SJCRH30 (cell line): Measurements from ENCODE around the gene WWOX. TPM values are rescaled to one million over a fixed set of nuclear protein-coding genes. Genes with fewer than 3 reads are reported as not detected.
"Not testable (repeated sequence)": the region's sequence is repeated elsewhere in the genome, so short reads cannot be mapped to it uniquely, and the experiment has no call there.

Experiments
- DNase-seq, 2 experiments: peaks; one replicate each; pipeline ENCODE4 v3.0.0-alpha.2; 2015 to 2020
- H3K27ac ChIP-seq: fragments of 250-450 bp; sonication (Bioruptor Pico); 2 replicates; pipeline ENCODE4 v1.5.1; 2020; ENCODE audit warnings: mild to moderate bottlenecking, moderate library complexity
- H3K27me3 ChIP-seq: fragments of 250-450 bp; sonication (Bioruptor Pico); 2 replicates; pipeline ENCODE4 v1.5.1; 2020; ENCODE audit warnings: mild to moderate bottlenecking, moderate library complexity
- H3K36me3 ChIP-seq: fragments of 250-450 bp; sonication (Bioruptor Pico); 2 replicates; pipeline ENCODE4 v1.5.1; 2020; ENCODE audit warnings: mild to moderate bottlenecking, moderate library complexity
- H3K4me1 ChIP-seq: fragments of 250-450 bp; sonication (Bioruptor Pico); 2 replicates; pipeline ENCODE4 v1.5.1; 2020; ENCODE audit warnings: mild to moderate bottlenecking, moderate library complexity
- H3K4me3 ChIP-seq: fragments of 250-450 bp; sonication (Bioruptor Pico); 2 replicates; pipeline ENCODE4 v1.5.1; 2020; ENCODE audit warnings: mild to moderate bottlenecking, moderate library complexity
- H3K9me3 ChIP-seq: fragments of 250-450 bp; sonication (Bioruptor Pico); replicated peaks from 2 replicates; pipeline ENCODE4 v1.5.1; 2020; ENCODE audit warnings: mild to moderate bottlenecking, moderate library complexity
- total RNA-seq: library from RNA; depleted of rRNA; stranded (reverse); fragments of >200 nt; shearing (Covaris generic); gene quantifications from 2 replicates; pipeline ENCODE4 v1.2.3, GENCODE V29; 2014

The WWOX gene
- total RNA-seq, 1 experiment from 2014 or later: 16.4 TPM

DNA sequence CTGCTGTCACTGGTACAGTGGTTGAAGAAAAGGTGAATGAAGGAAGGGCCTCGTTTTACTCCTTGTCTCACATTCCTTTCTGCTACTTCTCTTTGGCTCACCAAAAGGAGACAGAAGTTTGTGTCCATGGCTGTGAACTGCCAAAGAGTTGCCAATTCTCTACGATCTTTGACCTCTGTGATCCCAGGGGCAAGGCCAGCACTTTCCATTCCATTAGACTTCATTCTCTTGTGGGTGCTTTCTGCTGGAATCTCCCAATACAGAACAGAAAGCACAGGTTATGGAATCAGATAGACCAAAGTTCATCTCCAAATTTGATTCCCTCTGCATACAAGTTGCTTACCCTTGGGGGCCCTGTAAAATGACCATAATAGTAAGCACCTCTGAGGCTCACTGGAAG lies 1093.5 kb downstream of the WWOX start:
- no peak overlapping the region for H3K4me3 ChIP-seq
- H3K27me3 ChIP-seq: no peaks in the 10 kb centered on the region
- no peaks in the 10 kb centered on the region for H3K4me1 ChIP-seq
- H3K36me3 ChIP-seq: no peaks in the 10 kb centered on the region
- no peak overlapping the region for H3K27ac ChIP-seq
- DNase-seq: no peak
- H3K9me3 ChIP-seq: no peaks in the 10 kb centered on the region

DNA sequence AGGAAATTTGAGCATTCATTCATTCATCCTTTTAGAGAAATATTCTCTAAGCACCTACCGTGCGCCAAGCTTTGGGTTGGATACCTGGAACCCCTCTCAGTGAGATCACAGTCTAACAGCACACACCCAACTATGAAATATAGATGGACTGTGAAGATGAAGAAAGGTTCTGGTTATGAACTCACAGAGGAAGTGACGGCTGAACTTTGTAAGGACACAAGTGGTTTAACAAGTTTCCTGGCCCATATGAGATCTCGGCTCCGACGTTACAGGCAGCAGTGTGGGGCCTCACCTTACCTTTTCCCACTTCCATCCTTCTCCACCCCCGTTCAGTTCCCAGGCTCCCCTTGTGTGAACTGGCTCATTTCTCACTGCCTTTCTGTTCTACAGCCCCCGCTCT lies 1094.8 kb downstream of the WWOX start:
- Histone ChIP-seq H3K4me1 (no peaks in the 10 kb centered on the region), H3K9me3 (no peaks in the 10 kb centered on the region), H3K27ac (no peak overlapping the region), H3K4me3 (no peak overlapping the region), H3K36me3 (no peaks in the 10 kb centered on the region), H3K27me3 (no peaks in the 10 kb centered on the region)
- no peak for DNase-seq

DNA sequence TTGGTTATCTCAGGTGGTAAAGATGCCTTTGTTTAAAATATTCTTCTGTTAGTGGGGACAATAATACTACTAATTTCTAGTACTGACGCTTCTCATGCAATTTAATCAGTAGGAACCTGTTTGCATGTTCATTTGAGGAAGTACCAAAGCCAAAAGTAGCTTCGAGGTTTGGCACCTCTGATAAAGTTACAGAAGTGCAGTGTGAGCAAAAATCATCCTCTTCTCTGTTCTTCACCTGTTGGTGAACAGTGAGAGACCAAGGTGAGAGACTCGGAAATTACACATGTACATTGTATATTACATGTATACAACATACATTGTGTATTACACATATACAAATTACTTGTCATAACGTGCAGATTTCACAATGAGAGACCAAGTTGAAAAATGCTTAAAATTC lies 1096.5 kb downstream of the WWOX start:
- Histone ChIP-seq H3K4me1 (no peaks in the 10 kb centered on the region), H3K36me3 (no peaks in the 10 kb centered on the region), H3K27me3 (no peaks in the 10 kb centered on the region), H3K27ac (no peak overlapping the region), H3K4me3 (no peak overlapping the region), H3K9me3 (no peaks in the 10 kb centered on the region)
- no peak for DNase-seq

DNA sequence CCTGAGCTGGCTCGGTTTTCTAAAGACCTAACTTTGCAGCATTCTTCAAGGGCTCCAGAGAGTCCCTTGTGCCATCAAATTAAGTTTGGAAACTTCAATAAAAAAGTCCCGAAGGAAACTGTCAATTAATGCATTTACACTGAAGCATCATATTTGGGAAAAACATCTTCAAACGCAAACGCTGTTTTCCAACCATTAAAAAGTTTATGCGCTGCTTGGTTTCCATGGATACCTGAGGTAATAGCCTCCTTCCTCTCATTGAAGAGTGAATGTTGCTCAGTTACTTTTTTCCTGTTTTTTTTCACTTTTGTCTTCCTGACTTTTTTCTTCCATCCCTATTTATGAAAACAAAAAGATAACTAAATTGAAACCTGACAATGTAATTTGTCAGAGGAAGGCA lies 1102.0 kb downstream of the WWOX start:
- Histone ChIP-seq H3K36me3 (no peaks in the 10 kb centered on the region), H3K4me3 (no peak overlapping the region)

DNA sequence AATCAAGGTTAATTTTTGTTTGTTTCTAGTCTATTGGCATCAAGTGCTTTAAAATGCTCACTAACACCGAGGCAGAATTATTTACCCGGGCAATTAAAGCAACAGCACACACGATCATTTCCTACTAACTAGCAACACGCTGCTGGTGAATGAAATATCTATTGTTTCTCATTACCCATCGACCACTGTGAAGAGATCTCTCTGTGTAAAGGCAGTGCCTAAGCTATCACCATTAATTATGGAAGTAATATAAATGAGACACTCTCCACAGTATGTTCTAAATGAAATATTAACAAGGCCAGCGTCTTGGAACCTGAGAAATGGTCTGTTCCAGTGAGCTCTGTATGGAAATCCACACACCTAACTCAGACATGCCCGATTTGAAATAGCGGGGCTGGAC lies 1103.5 kb downstream of the WWOX start:
- Histone ChIP-seq H3K27ac (no peak overlapping the region), H3K9me3 (no peaks in the 10 kb centered on the region), H3K4me1 (no peaks in the 10 kb centered on the region), H3K4me3 (no peak overlapping the region), H3K36me3 (no peaks in the 10 kb centered on the region), H3K27me3 (no peaks in the 10 kb centered on the region)
- DNase-seq: no peak

More for the DNA sequence above, 1102.0 kb downstream of the WWOX start:
- Histone ChIP-seq H3K4me1 (no peaks in the 10 kb centered on the region), H3K27ac (no peak overlapping the region), H3K9me3 (no peaks in the 10 kb centered on the region), H3K27me3 (no peaks in the 10 kb centered on the region)
- no peak for DNase-seq

DNA sequence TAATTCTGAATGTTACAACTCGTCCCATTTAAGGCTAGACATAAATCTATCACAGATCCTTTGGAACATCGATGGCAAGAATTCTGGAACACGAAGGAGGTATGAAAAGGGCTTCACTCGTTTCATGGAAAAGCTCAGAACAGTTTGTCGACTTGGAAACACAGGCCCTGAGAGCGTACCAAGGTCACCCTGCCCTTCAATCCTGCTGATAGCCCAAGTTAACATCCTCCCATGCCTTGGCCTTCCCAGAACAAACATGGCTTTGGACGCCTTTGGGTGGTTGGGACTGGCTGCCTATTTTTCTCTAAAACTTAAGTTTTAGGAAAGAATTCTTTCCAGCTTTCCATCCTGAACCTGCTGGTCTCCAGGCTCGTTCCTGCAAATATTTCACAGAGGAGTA lies 1105.0 kb downstream of the WWOX start:
- no peaks in the 10 kb centered on the region for H3K36me3 ChIP-seq
- no peaks in the 10 kb centered on the region for H3K27me3 ChIP-seq
- no peak for DNase-seq
- no peaks in the 10 kb centered on the region for H3K4me1 ChIP-seq
- H3K9me3 ChIP-seq: no peaks in the 10 kb centered on the region
- no peak overlapping the region for H3K27ac ChIP-seq
- no peak overlapping the region for H3K4me3 ChIP-seq

DNA sequence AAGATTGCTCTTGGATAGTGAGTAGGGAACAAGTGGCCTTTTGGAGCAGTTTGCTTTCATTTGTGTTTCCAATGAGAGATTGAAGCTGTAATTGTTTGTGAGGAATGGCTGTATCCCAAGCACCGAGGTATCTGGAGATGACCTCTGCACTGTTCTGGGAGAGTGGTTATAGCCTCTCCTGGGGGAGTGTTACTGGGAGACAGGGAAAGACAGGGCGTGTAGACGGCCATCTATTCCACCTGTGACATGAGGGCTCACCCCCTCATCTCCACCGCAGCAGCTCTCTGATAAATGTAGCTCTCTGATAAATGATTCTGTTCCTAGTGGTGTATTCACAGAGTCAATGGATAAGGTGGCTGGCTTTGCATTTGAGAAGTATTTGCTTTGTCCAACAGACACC lies 1107.4 kb downstream of the WWOX start:
- H3K4me1 ChIP-seq: no peaks in the 10 kb centered on the region
- no peak for DNase-seq
- H3K27me3 ChIP-seq: no peaks in the 10 kb centered on the region
- no peaks in the 10 kb centered on the region for H3K9me3 ChIP-seq
- no peaks in the 10 kb centered on the region for H3K36me3 ChIP-seq
- no peak overlapping the region for H3K27ac ChIP-seq
- H3K4me3 ChIP-seq: no peak overlapping the region

DNA sequence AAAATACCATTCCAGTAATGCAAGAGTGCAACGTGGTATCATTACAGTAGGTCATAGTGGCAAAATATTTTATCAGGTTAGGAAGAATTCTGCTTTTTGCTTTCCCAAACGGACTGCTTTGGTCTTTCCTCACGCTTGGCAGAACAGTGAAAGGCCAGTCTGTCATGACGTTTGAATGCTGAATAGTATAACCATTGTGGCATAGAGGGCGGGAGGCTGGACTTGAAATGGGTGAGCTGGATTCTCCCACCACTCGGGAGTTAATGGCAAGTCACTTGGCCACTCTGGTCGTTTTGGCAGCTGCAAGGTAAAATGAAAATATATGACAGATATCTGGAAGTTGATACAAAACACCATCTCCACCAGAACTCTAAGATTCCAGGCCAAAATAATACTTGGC lies 1109.9 kb downstream of the WWOX start:
- H3K36me3 ChIP-seq: no peaks in the 10 kb centered on the region
- no peaks in the 10 kb centered on the region for H3K4me1 ChIP-seq
- no peak overlapping the region for H3K27ac ChIP-seq
- no peaks in the 10 kb centered on the region for H3K27me3 ChIP-seq
- DNase-seq: no peak
- H3K9me3 ChIP-seq: no peaks in the 10 kb centered on the region
- H3K4me3 ChIP-seq: no peak overlapping the region

DNA sequence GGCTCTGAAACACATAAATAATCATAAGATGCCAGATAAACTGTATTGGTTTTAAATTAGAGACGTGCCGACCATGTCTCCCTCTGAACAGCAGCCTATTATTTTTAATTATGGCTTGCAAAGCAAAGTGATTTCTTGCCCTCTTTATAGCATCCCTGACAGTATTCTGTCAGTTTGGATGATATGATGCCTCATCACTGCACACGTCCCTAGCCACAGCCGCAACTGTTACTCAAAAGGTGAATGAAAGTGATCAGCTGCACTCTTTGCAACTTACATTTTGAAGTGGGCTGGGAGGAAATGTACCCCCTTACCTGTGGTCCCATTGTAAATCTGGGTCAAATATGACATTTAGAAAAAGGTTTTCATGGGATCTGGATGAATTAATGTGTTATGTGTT lies 1111.2 kb downstream of the WWOX start:
- H3K4me1 ChIP-seq: no peaks in the 10 kb centered on the region
- no peaks in the 10 kb centered on the region for H3K27me3 ChIP-seq
- no peaks in the 10 kb centered on the region for H3K9me3 ChIP-seq
- H3K36me3 ChIP-seq: no peaks in the 10 kb centered on the region
- DNase-seq: no peak
- H3K27ac ChIP-seq: no peak overlapping the region
- no peak overlapping the region for H3K4me3 ChIP-seq

DNA sequence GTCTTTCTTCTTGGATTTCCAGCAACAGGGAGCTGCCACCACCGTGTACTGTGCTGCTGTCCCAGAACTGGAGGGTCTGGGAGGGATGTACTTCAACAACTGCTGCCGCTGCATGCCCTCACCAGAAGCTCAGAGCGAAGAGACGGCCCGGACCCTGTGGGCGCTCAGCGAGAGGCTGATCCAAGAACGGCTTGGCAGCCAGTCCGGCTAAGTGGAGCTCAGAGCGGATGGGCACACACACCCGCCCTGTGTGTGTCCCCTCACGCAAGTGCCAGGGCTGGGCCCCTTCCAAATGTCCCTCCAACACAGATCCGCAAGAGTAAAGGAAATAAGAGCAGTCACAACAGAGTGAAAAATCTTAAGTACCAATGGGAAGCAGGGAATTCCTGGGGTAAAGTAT lies 1112.1 kb downstream of the WWOX start:
- H3K9me3 ChIP-seq: no peaks in the 10 kb centered on the region
- H3K27ac ChIP-seq: no peak overlapping the region
- no peak for DNase-seq
- H3K4me1 ChIP-seq: no peaks in the 10 kb centered on the region
- H3K36me3 ChIP-seq: no peaks in the 10 kb centered on the region
- no peak overlapping the region for H3K4me3 ChIP-seq
- no peaks in the 10 kb centered on the region for H3K27me3 ChIP-seq

DNA sequence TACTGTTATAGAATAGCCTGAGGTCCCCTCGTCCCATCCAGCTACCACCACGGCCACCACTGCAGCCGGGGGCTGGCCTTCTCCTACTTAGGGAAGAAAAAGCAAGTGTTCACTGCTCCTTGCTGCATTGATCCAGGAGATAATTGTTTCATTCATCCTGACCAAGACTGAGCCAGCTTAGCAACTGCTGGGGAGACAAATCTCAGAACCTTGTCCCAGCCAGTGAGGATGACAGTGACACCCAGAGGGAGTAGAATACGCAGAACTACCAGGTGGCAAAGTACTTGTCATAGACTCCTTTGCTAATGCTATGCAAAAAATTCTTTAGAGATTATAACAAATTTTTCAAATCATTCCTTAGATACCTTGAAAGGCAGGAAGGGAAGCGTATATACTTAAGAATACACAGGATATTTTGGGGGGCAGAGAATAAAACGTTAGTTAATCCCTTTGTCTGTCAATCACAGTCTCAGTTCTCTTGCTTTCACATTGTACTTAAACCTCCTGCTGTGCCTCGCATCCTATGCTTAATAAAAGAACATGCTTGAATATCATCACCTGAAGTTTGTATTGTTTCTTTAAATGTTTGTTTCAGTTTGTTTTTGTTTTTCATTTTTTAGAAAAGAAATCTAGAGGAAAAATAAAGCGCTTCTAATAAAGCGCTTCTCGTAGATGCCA lies 1112.8 kb downstream of the WWOX start:
- no peak for DNase-seq
- no peak overlapping the region for H3K27ac ChIP-seq
- H3K9me3 ChIP-seq: no peaks in the 10 kb centered on the region
- no peak overlapping the region for H3K4me3 ChIP-seq
- H3K36me3 ChIP-seq: no peaks in the 10 kb centered on the region
- H3K27me3 ChIP-seq: no peaks in the 10 kb centered on the region
- H3K4me1 ChIP-seq: no peaks in the 10 kb centered on the region

DNA sequence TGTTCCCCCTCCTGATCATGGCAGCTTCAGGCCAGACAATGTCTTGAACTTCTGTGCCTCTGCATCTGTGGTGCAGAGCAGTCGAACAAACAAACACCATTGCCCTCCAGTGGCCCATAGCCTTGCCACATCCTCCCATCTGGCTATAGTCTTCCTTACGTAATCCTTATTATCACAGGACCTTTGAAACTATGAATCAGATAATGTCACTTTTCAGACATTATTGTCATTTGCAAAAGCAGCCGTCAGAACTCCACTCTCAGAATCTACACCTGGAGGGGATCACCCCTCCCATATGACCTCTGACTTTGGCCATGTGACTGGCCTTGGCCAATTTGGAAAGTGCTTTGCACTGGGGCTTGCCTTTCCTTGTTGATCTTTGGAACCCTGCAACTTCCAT lies 1113.8 kb downstream of the WWOX start:
- Histone ChIP-seq H3K4me1 (no peaks in the 10 kb centered on the region), H3K27me3 (no peaks in the 10 kb centered on the region), H3K9me3 (no peaks in the 10 kb centered on the region), H3K27ac (no peak overlapping the region), H3K4me3 (no peak overlapping the region), H3K36me3 (no peaks in the 10 kb centered on the region)
- DNase-seq: no peak

DNA sequence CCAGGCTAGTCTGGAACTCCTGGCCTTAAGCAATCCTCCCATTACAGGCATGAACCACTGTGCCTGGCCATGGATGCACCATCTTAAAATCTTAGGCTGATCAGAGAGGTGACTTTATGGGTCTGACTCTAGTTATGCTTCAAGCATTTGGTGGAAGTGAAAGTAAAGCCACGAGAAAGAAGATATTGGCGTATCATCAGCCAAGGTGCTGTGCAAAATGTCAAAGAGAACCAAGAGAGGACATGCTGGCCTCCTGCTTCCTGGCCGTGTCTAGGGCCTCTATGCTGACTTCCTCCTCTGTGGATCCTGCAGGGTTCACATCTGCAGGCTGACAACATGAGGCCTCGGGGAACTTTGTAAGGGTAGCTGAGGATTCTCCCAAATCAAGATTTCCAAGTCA lies 1115.8 kb downstream of the WWOX start:
- Histone ChIP-seq H3K27ac (no peak overlapping the region), H3K9me3 (no peaks in the 10 kb centered on the region), H3K4me3 (no peak overlapping the region), H3K36me3 (no peaks in the 10 kb centered on the region), H3K27me3 (no peaks in the 10 kb centered on the region), H3K4me1 (no peaks in the 10 kb centered on the region)
- DNase-seq: no peak

DNA sequence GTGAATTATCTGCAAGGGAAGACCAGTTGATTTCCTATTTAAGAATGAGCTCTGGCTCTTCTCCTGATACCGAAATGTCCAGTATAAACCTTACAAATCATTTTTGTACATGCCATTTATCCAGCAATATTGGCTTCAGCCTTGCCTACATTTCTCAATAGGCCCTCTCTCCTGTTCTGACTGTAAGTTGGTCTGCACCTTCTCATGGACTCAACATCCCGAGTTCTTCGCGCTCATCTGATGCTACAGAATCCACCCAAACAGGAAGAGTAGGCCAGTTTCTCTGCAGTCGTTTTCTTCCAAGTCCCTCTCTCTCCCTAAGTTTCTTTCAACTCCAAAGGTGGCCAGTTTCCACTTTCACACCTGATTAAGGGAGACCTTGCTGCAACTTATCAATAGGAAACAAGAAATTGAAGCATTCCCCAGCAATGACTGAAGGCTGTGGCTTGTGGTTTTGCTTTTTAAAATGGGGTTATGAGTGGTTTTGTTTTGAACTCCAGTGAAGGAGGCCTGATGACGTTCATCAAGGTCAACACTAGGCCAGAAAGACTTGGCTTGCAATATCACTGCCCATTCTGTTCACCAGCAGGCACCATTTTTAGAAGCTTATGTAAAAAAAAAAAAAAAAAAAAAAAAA lies 1118.0 kb downstream of the WWOX start:
- Histone ChIP-seq H3K4me3 (no peak overlapping the region), H3K27ac (no peak overlapping the region), H3K4me1 (no peaks in the 10 kb centered on the region), H3K36me3 (no peaks in the 10 kb centered on the region), H3K27me3 (no peaks in the 10 kb centered on the region), H3K9me3 (no peaks in the 10 kb centered on the region)
- no peak for DNase-seq

DNA sequence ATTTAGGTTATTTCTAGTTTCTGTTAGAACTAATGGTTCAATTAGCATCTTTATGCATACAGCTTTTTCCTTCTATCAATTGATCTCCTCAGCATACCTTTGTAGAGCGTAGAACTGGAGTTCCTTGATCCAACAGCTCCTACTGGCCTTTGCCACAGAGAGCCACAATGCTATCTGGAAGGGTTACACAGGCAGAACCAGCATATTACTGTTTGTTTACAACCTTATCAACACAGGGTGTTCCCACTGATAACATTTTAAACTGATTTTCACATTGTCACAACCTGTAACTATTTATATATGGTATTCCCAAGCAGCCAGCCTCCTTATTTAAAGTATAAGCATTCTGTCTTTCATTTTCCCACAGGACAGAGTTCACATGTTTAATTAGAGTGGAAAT lies 1118.9 kb downstream of the WWOX start:
- no peak overlapping the region for H3K27ac ChIP-seq
- no peaks in the 10 kb centered on the region for H3K36me3 ChIP-seq
- no peak for DNase-seq
- H3K4me1 ChIP-seq: no peaks in the 10 kb centered on the region
- H3K4me3 ChIP-seq: no peak overlapping the region
- no peaks in the 10 kb centered on the region for H3K9me3 ChIP-seq
- H3K27me3 ChIP-seq: no peaks in the 10 kb centered on the region

DNA sequence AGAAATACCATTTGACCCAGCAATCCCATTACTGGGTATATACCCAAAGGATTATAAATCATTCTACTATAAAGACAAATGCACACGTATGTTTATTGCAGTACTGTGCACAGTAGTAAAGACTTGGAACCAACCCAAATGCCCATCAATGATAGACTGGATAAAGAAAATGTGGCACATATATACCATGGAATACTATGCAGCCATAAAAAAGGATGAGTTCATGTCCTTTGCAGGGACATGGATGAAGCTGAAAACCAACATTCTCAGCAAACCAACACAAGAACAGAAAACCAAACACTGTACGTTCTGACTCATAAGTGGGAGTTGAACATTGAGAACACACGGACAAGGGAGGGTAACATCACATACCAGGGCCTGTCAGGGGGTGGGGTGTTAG lies 1126.5 kb downstream of the WWOX start:
- not testable (repeated sequence) for H3K4me1 ChIP-seq, H3K27ac ChIP-seq, H3K27me3 ChIP-seq, H3K4me3 ChIP-seq, H3K36me3 ChIP-seq, H3K9me3 ChIP-seq, DNase-seq
